Measurements from ENCODE around the gene GRPEL1. TPM values are rescaled to one million over a fixed set of nuclear protein-coding genes. Genes with fewer than 3 reads are reported as not detected.
"Not testable (repeated sequence)": the region's sequence is repeated elsewhere in the genome, so short reads cannot be mapped to it uniquely, and the experiment has no call there.

Gene GRPEL1
- total RNA-seq, 1 donor from 2014 or later, result 14.0 TPM

GRCh38 chr4:7083597-7084563 is 16.0 kb upstream of the GRPEL1 start:
- no peak for DNase-seq
- Mint-ChIP-seq H3K36me3 (ENCODE audit: unreplicated experiment) (no peaks in the 10 kb centered on the region), H3K9me3 (ENCODE audit: unreplicated experiment) (peaks cover 11% of the 10 kb centered on the region), H3K27ac (ENCODE audit: unreplicated experiment) (no peak overlapping the region), H3K4me3 (ENCODE audit: unreplicated experiment) (no peak overlapping the region), H3K27me3 (ENCODE audit: unreplicated experiment) (peaks cover 5% of the 10 kb centered on the region), H3K4me1 (ENCODE audit: low read depth, unreplicated experiment) (peaks cover 7% of the 10 kb centered on the region)
- TF ChIP-seq, protein P1, sequence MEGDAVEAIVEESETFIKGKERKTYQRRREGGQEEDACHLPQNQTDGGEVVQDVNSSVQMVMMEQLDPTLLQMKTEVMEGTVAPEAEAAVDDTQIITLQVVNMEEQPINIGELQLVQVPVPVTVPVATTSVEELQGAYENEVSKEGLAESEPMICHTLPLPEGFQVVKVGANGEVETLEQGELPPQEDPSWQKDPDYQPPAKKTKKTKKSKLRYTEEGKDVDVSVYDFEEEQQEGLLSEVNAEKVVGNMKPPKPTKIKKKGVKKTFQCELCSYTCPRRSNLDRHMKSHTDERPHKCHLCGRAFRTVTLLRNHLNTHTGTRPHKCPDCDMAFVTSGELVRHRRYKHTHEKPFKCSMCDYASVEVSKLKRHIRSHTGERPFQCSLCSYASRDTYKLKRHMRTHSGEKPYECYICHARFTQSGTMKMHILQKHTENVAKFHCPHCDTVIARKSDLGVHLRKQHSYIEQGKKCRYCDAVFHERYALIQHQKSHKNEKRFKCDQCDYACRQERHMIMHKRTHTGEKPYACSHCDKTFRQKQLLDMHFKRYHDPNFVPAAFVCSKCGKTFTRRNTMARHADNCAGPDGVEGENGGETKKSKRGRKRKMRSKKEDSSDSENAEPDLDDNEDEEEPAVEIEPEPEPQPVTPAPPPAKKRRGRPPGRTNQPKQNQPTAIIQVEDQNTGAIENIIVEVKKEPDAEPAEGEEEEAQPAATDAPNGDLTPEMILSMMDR (IDR thresholded peaks at IDR 0.05; ENCODE audit: partially characterized antibody, unreplicated experiment), result no peak

DNA sequence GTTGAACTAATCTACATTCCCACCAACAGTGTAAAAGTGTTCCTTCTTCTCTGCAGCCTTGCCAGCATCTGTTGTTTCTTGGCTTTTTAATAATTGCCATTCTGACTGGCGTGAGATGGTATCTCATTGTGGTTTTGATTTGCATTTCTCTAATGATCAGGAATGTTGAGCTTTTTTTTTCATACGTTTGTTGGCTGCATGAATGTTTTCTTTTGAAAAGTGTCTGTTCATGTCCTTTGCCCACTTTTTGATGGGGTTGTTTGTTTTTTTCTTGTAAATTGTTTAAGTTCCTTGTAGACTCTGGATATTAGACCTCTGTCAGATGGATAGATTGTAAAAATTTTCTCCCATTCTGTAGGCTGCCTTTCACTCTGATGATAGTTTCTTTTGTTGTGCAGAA is 12.0 kb upstream of the GRPEL1 start:
- H3K4me1 Mint-ChIP-seq (ENCODE audit: low read depth, unreplicated experiment); H3K27ac Mint-ChIP-seq (ENCODE audit: unreplicated experiment); DNase-seq; H3K27me3 Mint-ChIP-seq (ENCODE audit: unreplicated experiment); H3K36me3 Mint-ChIP-seq (ENCODE audit: unreplicated experiment); H3K4me3 Mint-ChIP-seq (ENCODE audit: unreplicated experiment): not testable (repeated sequence)
- peaks cover 12% of the 10 kb centered on the region for H3K9me3 Mint-ChIP-seq (ENCODE audit: unreplicated experiment)

GRCh38 chr4:7079483-7079882 is 11.6 kb upstream of the GRPEL1 start:
- H3K9me3 Mint-ChIP-seq (ENCODE audit: unreplicated experiment), result peaks cover 12% of the 10 kb centered on the region
- not testable (repeated sequence) for H3K27me3 Mint-ChIP-seq (ENCODE audit: unreplicated experiment); H3K27ac Mint-ChIP-seq (ENCODE audit: unreplicated experiment); H3K4me1 Mint-ChIP-seq (ENCODE audit: low read depth, unreplicated experiment); H3K4me3 Mint-ChIP-seq (ENCODE audit: unreplicated experiment); DNase-seq; H3K36me3 Mint-ChIP-seq (ENCODE audit: unreplicated experiment)

DNA sequence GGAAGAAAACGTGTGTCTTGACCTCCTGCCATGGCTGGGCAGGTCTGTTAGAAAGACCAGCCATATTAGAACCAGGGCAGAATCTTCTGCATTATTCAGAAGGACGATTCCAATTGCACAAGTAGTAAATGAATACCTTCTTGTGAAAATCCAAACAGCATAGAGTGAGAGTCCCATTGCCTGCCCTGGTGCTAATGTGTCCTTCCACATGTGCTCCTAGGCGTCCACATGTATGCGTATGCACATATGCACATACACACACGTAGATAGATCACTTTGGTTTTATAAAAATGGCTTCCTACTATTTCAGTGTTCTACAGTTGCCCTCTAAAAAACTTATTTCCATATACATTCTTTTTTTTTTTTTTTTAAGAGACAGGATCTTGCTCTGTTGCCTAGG is 10.2 kb upstream of the GRPEL1 start:
- Mint-ChIP-seq H3K36me3 (ENCODE audit: unreplicated experiment) (no peaks in the 10 kb centered on the region), H3K27ac (ENCODE audit: unreplicated experiment) (no peak overlapping the region), H3K27me3 (ENCODE audit: unreplicated experiment) (peaks cover 6% of the 10 kb centered on the region), H3K4me1 (ENCODE audit: low read depth, unreplicated experiment) (peaks cover 7% of the 10 kb centered on the region), H3K9me3 (ENCODE audit: unreplicated experiment) (peaks cover 12% of the 10 kb centered on the region), H3K4me3 (ENCODE audit: unreplicated experiment) (no peak overlapping the region)
- DNase-seq, result no peak
- TF ChIP-seq, protein P1 (IDR thresholded peaks at IDR 0.05; ENCODE audit: partially characterized antibody, unreplicated experiment), result no peak

DNA sequence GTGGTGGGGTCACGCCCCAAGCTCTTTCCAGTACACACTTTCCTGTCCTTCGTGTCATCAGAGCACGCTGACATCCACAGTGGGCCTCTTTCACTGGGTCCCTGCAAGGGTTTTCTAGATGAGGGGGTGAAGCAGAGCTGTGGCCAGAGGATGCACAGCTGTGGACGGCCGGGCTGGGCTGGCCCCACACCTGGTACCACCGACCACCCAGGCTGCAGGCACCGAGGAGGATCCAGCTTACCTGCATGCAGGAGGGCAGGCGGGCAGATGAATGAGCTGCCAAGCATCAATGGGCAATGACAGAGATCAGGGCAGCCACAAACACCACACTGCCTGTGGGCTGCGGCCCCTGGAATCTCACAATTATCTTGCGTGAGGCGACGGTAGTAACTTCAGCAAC is 9.5 kb upstream of the GRPEL1 start:
- no peaks in the 10 kb centered on the region for H3K36me3 Mint-ChIP-seq (ENCODE audit: unreplicated experiment)
- no peak overlapping the region for H3K4me3 Mint-ChIP-seq (ENCODE audit: unreplicated experiment)
- TF ChIP-seq, protein P1 (IDR thresholded peaks at IDR 0.05; ENCODE audit: partially characterized antibody, unreplicated experiment), result no peak
- no peak for DNase-seq
- peaks cover 12% of the 10 kb centered on the region for H3K9me3 Mint-ChIP-seq (ENCODE audit: unreplicated experiment)
- no peak overlapping the region for H3K27ac Mint-ChIP-seq (ENCODE audit: unreplicated experiment)
- peaks cover 7% of the 10 kb centered on the region for H3K27me3 Mint-ChIP-seq (ENCODE audit: unreplicated experiment)
- peaks cover 7% of the 10 kb centered on the region for H3K4me1 Mint-ChIP-seq (ENCODE audit: low read depth, unreplicated experiment)

DNA sequence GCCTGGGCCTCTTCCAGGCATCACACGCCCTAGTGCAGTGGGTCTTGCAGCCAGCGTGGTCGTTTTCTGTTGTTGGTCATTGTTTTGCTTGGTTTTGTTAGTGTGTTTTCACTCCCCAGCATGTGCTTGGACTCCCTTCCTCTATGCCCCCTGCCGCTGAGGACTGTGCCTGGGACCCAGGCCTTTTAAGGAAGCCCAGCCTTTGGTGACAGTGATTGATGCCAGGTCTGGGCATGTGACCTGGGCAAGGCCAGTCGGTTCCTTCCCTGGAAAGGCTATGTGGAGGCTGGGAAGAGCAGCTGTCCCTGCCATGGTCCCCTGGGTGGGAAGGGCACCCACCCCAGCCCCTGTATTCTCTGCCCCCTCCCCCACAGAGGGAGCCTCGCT is 8.8 kb upstream of the GRPEL1 start:
- TF ChIP-seq, protein P1 (IDR thresholded peaks at IDR 0.05; ENCODE audit: partially characterized antibody, unreplicated experiment), result no peak
- Mint-ChIP-seq H3K9me3 (ENCODE audit: unreplicated experiment) (peaks cover 12% of the 10 kb centered on the region), H3K27ac (ENCODE audit: unreplicated experiment) (no peak overlapping the region), H3K4me1 (ENCODE audit: low read depth, unreplicated experiment) (peaks cover 2% of the 10 kb centered on the region), H3K4me3 (ENCODE audit: unreplicated experiment) (no peak overlapping the region), H3K27me3 (ENCODE audit: unreplicated experiment) (peaks cover 7% of the 10 kb centered on the region), H3K36me3 (ENCODE audit: unreplicated experiment) (no peaks in the 10 kb centered on the region)
- DNase-seq, result no peak
